ENCODE results near the gene GRIN2A. TPM values are rescaled to one million over a fixed set of nuclear protein-coding genes. Genes with fewer than 3 reads are reported as not detected.

The GRIN2A gene
- polyA plus RNA-seq, 1 donor (not counting 4 experiments of a cell fraction or from before 2014, with no cell fraction given) = 0.01 TPM

DNA sequence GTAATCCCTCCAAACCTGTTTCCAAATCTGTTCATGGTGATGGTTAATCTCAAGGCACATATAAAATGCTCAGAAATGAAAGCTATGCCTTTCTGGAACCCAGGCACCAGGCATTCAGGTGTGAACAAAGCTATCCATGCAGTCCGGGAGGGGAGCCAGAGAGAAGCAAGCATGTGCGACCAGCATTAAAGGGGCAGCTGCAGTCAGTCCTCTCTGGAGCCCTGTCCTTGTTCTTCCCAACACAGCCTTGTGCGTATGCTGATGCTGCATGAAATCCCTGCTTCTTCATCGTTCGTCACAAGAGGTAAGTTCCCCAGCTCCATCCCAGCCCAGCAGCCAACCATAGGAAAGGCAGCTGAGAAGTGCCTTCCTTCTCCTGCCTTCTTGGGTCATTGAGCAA, 148.7 kb downstream of the GRIN2A start:
- no peaks in the 10 kb centered on the region for H3K79me2 ChIP-seq (ENCODE audit: control insufficient read depth, insufficient read depth, low read length)
- no peaks in the 10 kb centered on the region for H3K9me3 ChIP-seq (ENCODE audit: control insufficient read depth, low read depth, low read length)
- dilution Hi-C loops (cut with MboI; ENCODE audit: extremely low pct_ligation_motif_present, low sequenced_read_pairs) = no loop called here
- H3K36me3 ChIP-seq (ENCODE audit: control insufficient read depth in 2 of 2, extremely low read depth in 1 of 2, insufficient read depth in 2 of 2, low read length in 2 of 2) = no peaks in the 10 kb centered on the region
- H3K4me1 ChIP-seq (ENCODE audit: control insufficient read depth, extremely low read depth, insufficient read depth, low read length) = no peaks in the 10 kb centered on the region
- no peaks in the 10 kb centered on the region for H3K9me1 ChIP-seq (ENCODE audit: control insufficient read depth, extremely low read depth, insufficient read depth, low read length)
- no peak overlapping the region for H2AFZ ChIP-seq (ENCODE audit: control insufficient read depth, low read length)
- H3K9ac ChIP-seq (ENCODE audit: control insufficient read depth, extremely low read depth, insufficient read depth, low read length) = no peak overlapping the region
- no peak overlapping the region for H3K4me2 ChIP-seq (ENCODE audit: control insufficient read depth, extremely low read depth, insufficient read depth, low read depth, low read length)
- TF ChIP-seq, protein P1, sequence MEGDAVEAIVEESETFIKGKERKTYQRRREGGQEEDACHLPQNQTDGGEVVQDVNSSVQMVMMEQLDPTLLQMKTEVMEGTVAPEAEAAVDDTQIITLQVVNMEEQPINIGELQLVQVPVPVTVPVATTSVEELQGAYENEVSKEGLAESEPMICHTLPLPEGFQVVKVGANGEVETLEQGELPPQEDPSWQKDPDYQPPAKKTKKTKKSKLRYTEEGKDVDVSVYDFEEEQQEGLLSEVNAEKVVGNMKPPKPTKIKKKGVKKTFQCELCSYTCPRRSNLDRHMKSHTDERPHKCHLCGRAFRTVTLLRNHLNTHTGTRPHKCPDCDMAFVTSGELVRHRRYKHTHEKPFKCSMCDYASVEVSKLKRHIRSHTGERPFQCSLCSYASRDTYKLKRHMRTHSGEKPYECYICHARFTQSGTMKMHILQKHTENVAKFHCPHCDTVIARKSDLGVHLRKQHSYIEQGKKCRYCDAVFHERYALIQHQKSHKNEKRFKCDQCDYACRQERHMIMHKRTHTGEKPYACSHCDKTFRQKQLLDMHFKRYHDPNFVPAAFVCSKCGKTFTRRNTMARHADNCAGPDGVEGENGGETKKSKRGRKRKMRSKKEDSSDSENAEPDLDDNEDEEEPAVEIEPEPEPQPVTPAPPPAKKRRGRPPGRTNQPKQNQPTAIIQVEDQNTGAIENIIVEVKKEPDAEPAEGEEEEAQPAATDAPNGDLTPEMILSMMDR (optimal IDR thresholded peaks at IDR 0.05 in 1 of 3, IDR thresholded peaks at IDR 0.05 in 1 of 3, conservative IDR thresholded peaks at IDR 0.05 in 1 of 3; ENCODE audit: extremely low read depth in 1 of 3, insufficient read depth in 2 of 3, low read length in 3 of 3) = no peak
- no peak for TF ChIP-seq EZH2 (IDR thresholded peaks at IDR 0.05; ENCODE audit: low read length)
- no peak for DNase-seq (ENCODE audit: low read depth, low spot score)
- no peaks in the 10 kb centered on the region for H3K27me3 ChIP-seq (ENCODE audit: control insufficient read depth, extremely low read depth, insufficient read depth, low read length)
- H4K20me1 ChIP-seq (ENCODE audit: control insufficient read depth, extremely low read depth, insufficient read depth, low read length) = no peaks in the 10 kb centered on the region
- H3K4me3 ChIP-seq (ENCODE audit: control insufficient read depth in 2 of 3, extremely low read depth in 1 of 3, insufficient read depth in 2 of 3, low read depth in 1 of 3, low read length in 3 of 3) = no peak overlapping the region
- H3K27ac ChIP-seq (ENCODE audit: control insufficient read depth, insufficient read depth, low read length) = no peak overlapping the region
- no peak for FAIRE-seq

DNA sequence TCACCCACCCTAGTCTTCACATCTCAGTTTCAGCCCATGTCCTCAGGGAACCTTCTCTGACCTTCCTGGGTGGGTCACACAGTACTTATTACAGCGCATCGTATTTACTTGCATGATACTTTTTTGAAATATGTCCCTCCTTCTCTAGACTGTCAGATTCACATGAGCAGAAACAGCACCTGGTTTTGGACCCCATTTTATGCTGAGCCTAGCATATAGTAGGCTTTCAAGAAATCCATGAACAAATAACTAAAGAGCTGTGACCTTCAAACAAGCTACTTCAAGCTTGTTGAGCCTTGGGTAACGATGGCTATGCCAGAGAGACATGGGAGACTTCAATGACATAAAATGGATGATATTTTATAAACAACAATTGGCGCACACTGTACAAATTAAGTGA, 150.3 kb downstream of the GRIN2A start:
- Histone ChIP-seq H2AFZ (ENCODE audit: control insufficient read depth, low read length) (no peak overlapping the region), H3K4me2 (ENCODE audit: control insufficient read depth, extremely low read depth, insufficient read depth, low read depth, low read length) (no peak overlapping the region), H3K4me3 (ENCODE audit: control insufficient read depth in 2 of 3, extremely low read depth in 1 of 3, insufficient read depth in 2 of 3, low read depth in 1 of 3, low read length in 3 of 3) (no peak overlapping the region), H3K9ac (ENCODE audit: control insufficient read depth, extremely low read depth, insufficient read depth, low read length) (no peak overlapping the region), H3K27ac (ENCODE audit: control insufficient read depth, insufficient read depth, low read length) (no peak overlapping the region), H4K20me1 (ENCODE audit: control insufficient read depth, extremely low read depth, insufficient read depth, low read length) (no peaks in the 10 kb centered on the region), H3K27me3 (ENCODE audit: control insufficient read depth, extremely low read depth, insufficient read depth, low read length) (no peaks in the 10 kb centered on the region), H3K79me2 (ENCODE audit: control insufficient read depth, insufficient read depth, low read length) (no peaks in the 10 kb centered on the region), H3K4me1 (ENCODE audit: control insufficient read depth, extremely low read depth, insufficient read depth, low read length) (no peaks in the 10 kb centered on the region), H3K36me3 (ENCODE audit: control insufficient read depth in 2 of 2, extremely low read depth in 1 of 2, insufficient read depth in 2 of 2, low read length in 2 of 2) (no peaks in the 10 kb centered on the region), H3K9me1 (ENCODE audit: control insufficient read depth, extremely low read depth, insufficient read depth, low read length) (no peaks in the 10 kb centered on the region), H3K9me3 (ENCODE audit: control insufficient read depth, low read depth, low read length) (no peaks in the 10 kb centered on the region)
- dilution Hi-C loops (cut with MboI; ENCODE audit: extremely low pct_ligation_motif_present, low sequenced_read_pairs) = no loop called here
- DNase-seq (ENCODE audit: low read depth, low spot score) (no peak), FAIRE-seq (no peak)
- no peak for TF ChIP-seq EZH2 (IDR thresholded peaks at IDR 0.05; ENCODE audit: low read length)
- TF ChIP-seq, protein P1 (optimal IDR thresholded peaks at IDR 0.05 in 1 of 3, IDR thresholded peaks at IDR 0.05 in 1 of 3, conservative IDR thresholded peaks at IDR 0.05 in 1 of 3; ENCODE audit: extremely low read depth in 1 of 3, insufficient read depth in 2 of 3, low read length in 3 of 3) = no peak

Measured in keratinocyte (primary cell).